GM18909 (cell line): ENCODE measurements around the gene SPCS3.
"Not testable (repeated sequence)": the region's sequence is repeated elsewhere in the genome, so short reads cannot be mapped to it uniquely, and the experiment has no call there.

Experiments
- ATAC-seq: cut with Tn5 transposase; IDR thresholded peaks from one replicate; pipeline ENCODE4 v1.9.1; 2021; ENCODE audit warnings: mild to moderate bottlenecking; ENCODE audit not compliant: unreplicated experiment, poor library complexity

Gene SPCS3

DNA sequence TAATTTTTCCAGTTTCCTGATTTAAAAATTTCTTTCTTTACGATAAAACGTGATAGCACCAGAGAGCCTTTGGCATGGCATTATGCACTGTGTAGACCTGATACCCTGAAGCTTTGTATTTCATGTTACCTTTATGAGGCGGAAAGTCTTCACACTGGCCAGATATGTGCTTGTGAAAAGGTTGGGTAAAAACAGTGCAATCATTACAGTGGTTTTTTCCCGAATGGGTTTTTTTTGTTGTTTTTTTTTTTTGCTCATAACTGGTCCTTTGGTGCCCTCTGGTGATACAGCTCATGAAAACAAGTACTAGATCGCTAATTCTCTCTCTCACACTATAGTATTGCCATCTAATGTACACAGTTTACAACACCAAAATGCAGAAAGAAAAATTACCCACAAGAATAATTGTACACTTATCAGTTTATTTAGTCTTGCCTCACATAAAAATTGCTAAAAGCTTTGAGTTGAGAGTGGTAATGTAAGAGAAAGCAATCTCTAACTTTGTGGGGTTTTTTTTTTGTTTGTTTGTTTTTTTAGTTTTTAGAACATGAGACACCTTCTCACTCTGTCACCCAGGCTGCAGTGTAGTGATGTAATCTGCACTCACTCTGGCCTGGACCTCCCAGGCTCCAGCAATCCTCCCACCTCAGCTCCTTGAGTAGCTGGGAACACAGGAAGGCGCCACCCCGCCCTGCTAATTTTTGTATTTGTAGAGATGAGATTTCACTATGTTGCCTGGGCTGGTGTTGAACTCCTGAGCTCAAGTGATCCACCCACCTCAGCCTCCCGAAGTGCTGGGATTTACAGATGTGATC, 21.3 kb downstream of the SPCS3 start:
- peak; percentile 78 for ATAC-seq

DNA sequence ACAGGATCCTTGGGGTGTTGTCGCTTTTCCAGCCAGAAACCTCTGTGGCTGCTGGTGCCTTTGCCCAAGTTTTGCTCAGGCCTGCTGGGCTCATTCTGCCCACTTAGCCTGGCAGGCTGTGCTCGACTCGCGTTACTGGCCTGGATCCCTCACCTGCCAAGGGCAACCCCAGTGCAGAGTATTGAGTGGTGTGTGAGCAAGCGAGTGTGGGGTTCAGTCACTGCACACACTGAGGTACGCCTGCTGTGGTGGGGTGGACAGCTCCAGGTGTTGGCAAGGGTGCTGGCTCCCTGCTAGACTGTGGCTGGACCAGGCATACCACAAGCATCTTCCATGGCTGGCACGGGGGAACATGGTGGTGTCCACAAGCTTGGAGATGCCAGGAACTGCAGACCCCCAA, 22.6 kb downstream of the SPCS3 start:
- ATAC-seq, result no peak

DNA sequence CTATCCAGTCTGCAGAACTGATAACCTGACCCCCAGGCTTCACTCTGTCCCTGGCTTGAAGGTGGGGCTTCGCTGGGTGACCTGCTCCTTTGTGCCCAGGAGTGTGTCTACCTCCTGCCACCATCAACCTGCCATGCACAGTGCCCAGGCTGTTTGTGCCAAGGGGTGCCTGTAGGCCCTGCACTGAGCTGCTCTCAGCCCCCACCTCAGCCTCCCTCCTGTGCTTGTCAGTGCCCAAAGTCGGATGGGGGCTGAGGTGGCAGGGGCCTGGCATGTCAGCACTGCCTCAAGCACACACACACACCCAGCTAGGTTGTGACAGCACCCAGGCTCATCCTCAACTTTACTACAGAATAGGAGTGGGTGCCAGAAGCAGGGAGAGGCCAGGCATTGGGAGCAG, 23.5 kb downstream of the SPCS3 start:
- no peak for ATAC-seq

DNA sequence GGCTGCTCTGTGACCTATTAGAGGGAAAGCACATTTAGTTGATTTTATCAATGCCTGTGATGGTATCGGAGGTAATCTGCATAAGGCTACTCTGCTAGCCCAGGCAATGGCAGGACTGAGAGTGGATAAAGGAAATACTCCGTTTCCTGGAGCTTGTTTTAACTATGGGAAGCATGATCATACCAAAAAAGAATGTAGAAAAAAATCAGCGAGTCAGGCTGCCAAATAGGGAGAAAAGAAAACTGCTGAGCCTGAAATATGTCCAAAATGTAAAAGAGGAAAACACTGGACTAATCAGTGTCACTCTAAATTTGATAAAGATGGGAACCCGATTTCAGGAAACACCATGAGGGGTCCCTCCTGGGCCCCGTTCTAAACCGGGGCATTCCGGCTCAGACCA, 25.6 kb downstream of the SPCS3 start:
- ATAC-seq, result not testable (repeated sequence)

DNA sequence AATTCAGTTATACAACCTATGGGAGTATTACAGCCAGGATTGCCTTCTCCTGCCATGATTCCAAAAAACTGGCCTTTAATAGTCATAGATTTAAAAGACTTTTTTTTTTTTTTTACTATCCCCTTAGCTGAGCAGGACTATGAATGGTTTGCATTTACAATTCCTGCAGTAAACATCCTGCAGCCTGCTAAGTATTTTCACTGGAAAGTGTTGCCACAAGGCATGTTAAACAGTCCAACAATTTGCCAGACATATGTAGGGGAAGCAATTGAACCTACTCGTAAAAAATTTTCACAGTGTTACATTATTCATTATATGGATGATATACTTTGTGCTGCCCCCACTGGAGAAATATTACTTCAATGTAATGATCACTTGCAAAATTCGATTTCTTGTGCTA, 27.1 kb downstream of the SPCS3 start:
- not testable (repeated sequence) for ATAC-seq

DNA sequence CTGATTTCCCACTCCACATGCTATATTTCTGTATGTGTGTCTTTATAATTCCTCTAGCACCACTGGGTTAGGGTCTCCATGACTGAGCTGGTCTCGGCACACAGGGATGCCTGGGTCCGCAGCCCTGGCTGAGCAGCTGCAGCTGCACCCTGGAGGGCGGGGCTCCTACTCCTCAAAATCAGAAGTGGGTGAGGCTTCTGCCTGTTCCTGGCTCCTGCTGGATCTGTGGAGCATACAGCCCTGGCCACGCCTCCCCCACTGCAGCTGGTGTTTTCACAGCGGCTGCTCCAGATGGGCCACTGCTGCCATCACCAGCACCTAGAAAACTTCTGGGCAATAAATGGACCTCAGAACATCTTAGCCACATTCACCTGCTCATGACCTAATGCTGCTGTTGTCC, 30.9 kb downstream of the SPCS3 start:
- no peak for ATAC-seq

DNA sequence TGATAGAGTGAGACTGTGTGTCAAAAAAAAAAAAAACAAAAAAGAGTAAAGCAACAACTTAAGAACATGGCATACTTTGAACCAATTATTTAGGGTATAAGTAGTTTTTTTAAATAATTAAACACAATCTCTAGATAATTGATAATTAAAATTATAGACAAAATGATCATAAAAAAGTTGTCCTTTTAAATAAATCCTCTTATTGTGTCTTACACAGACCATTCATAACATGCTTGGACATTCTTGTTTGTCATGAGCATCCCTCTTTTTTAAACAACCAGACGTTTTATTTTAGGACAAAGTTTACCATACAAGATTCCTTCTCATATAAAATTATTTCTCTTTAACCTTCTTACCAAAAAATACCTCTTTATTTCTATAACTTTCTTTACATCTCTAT, 35.1 kb downstream of the SPCS3 start:
- ATAC-seq, result no peak

DNA sequence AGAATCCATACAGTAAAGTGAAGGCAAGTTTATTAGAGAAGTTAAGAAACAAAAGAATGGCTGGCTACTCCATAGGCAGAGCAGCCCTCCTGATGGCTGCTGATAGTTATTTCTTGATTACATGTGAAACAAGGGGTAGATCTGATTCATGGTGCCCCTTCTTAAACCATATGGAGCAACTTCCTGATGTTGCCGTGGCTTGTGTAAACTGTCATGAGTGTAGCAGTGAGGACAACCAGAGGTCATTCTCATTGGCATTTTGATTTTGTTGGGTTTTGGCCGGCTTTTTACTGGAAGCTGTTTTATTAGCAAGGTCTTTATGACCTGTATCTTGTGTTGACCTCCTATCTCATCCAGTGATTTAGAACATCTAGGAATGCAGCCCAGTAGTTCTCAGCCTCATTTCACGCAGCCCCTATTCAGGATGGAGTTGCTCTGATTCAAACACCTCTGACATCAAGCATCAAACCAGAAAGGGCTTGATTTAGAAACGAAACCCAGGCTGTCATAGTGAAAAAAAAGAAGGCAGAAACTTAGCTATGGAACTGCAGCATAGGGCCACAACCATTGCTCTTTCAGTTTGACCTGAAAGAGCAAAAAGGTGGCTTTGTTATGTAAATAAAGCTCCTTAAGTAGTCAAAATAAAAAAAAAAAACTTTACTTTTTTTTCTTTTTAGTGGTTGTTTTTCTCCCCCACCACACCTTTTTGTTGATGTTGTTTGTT, 37.8 kb downstream of the SPCS3 start:
- peak; percentile 99 for ATAC-seq

DNA sequence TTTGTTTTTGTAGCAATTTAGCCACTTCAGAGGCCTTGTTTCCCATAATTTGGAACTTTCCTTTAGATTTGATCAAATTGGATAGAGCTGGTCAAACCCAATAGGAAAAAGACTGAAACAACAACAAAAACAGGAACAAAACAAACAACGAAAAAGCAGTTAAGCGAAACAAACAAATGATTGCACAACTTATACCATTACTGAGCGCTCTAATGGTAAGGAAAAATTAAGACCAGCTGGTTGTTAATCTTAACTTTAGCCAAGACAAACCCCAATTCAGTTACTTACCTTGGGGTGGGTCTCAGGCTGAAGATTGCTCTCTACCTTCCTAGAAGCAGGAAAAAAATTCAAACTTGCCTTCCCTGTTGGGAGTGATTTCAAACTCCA, 38.3 kb downstream of the SPCS3 start:
- ATAC-seq, result no peak

DNA sequence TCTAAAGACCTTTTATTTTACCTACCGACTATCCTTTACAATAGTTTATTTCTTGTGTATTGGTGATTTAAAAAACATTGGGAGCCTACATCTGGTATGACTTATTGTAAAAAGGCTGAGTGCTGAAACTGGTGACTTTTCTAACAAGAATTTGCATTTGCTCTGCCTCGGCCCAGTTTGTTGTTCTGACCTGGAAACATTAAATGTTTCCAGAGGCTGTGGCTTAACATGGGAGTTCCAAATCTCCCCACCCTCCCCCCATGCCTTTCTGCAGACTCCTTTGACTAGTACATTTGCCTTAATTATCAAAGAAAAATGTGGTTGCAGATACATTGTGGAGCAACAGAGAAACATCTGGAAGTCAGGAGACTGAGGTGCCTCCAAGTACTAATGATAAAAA, 39.8 kb downstream of the SPCS3 start:
- no peak for ATAC-seq

DNA sequence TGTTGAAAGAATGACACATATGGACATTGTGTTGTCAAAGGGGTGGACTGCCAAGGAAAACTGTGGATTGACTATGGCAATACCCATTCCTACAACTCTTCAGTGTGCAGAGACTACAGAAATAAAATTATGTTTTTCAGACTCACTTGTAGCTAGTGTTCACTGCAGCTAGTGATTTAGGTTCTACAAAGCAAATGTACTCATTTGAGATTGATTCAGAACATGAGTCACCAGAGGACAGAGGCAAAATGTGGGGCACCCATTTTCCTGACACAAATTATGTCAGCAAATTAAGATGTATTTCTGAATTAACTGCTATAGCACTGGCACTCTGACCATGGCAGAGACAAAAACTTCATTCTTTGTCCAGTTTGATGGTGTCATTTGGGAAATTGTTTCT, 40.7 kb downstream of the SPCS3 start:
- no peak for ATAC-seq

DNA sequence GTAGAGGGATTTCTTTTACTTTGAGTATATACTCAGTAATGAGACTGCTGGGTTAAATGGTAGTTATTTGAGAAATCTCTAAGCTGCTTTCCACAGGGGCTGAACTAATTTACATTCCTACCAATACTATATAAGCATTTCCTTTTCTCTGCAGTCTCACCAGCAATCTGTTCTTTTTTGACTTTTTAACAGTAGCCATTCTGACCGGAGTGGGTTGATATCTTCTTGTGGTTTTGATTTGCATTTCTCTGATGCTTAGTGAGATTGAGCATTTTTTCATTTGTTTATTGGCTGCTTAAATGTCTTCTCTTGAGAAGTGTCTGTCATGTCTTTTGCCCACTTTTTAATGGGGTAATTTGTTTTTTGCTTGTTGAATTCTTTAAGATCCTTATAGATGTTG, 43.3 kb downstream of the SPCS3 start:
- ATAC-seq, result peak; percentile 82

DNA sequence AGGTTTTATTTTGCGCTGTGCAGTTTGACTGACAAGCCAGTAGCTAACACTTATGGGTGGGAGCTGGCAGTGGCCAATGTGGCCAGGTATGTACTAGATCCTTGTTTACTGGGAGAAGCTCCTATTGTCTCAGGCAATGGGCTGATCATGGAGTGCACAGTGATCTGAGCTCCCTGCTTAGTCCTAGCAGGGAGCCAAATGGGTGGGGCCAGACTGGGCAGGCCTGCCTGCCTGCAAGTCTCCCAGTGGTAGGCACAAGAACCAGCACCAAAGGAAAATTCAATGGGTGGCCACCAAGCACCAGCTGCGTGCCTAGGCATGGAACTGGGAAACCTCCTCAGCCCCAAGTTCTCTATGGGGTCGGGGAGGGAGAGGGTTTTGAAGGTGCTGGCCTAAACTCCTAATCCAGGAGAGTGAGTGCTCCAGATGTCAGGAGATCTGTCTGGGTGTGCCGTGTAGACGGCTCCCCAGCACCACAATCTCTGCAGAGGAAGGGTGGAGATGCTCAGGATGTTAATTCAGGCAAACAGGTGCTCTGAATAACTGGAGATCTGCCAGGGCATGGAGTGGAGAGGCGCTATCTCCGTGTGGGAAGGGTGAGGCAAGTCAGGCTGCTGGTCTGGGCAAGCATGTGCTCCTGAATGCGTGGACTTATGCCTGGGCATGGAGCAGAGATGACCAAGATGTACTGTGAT, 48.2 kb downstream of the SPCS3 start:
- ATAC-seq, result no peak

DNA sequence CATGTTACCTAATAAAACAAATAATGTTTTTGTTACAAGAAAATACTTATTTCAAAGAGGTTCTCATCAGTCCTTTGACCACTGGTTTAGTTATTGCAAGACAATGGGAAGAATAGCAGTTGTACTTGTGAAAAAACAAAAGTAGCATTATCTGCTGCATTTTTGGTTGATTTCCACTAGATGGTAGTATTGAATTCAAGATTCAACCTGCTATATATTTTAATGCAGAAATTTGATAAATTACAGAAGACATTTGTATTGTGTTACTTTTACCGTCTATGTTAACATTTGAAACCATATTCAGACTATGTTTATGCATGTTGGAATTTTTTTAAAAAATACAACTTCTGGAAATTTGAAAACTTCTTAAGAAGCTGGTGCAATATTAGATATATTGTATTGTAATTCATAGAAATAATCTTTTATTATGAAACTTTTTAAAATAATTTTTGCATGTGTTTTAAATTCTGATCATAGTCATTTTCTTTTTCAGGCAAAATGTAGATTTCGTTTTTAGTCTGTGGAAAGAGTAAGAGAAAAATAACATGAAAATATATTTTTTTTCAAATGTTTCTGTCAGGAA, 56.4 kb downstream of the SPCS3 start:
- ATAC-seq, result no peak

DNA sequence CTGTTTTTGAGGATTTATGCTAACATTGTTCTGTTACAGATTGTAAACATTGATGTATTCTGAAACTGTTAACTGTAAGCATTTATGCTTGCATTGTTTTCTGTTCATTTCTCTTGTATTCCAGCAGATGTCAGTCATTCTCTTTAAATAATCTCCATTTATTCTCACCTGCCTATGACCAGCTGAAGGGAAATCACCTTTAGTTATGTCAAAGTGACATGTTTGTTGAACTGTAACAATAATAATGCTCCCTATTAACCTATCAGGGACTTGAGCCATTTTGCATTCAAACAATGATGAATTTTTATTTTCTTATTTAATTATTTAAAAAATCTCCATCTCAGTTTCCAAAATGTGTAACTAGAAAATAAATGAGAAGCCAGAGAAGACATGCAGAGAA, 58.0 kb downstream of the SPCS3 start:
- ATAC-seq, result peak; percentile 88

DNA sequence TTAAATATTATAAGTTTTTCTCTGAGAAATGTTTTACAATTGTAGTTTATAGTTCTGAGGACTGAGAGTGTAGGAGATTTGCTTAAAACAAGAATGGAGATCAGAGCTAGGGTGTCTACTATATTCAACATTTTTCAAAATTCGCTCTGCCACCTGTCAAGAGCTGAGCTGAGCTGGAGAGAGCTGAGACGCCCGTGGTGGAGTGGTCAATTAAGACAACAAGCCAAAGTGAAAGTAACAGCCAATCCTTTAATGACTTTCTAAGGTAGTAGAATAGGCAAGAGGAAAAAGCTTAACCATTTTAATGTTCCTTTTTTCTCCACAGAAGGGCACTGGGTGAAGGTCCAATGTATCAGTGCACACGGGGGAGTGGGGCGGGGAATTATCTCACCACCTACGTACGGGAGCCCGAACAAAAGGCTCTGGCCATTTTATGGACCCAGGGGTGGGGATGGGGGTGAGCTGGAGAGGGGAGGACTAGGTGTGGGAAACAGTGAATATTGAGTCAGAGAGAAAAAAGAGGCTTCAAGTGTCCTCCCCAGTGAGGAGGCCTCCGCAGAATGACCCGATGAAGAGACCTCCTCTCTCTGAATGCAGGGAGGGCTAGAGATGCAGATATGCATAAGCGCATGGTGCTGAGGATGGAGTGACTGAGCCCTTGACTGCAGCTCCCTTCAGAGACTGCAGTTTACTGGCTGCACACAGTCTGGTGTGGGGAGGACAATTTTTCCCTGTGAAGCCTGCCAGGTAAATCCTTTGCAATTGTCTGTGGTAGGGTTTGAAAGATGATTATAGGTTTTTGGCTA, 60.8 kb downstream of the SPCS3 start:
- ATAC-seq, result no peak
